H9 (cell line): ENCODE data around the gene ZG16. TPM values are rescaled to one million over a fixed set of nuclear protein-coding genes. Genes with fewer than 3 reads are reported as not detected.

Experiments
- DNase-seq: peaks from one replicate; pipeline ENCODE4 v3.0.0-alpha.2; 2017
- H2AFZ ChIP-seq: one replicate; pipeline ENCODE4 v1.6.1; 2013; ENCODE audit warnings: mild to moderate bottlenecking, low read length, control low read depth, moderate library complexity
- H2AK5ac ChIP-seq: 2 replicates; pipeline ENCODE4 v1.6.1; 2013; ENCODE audit warnings: low read length, control low read depth, mixed read lengths; ENCODE audit not compliant: insufficient read length
- H2BK120ac ChIP-seq: one replicate; pipeline ENCODE4 v1.6.1; 2013; ENCODE audit warnings: low read depth, mild to moderate bottlenecking, low read length, control low read depth, inconsistent platforms; ENCODE audit not compliant: poor library complexity, severe bottlenecking
- H2BK12ac ChIP-seq: 2 replicates; pipeline ENCODE4 v1.6.1; 2013; ENCODE audit warnings: low read length, control low read depth, mixed read lengths, low read depth; ENCODE audit not compliant: insufficient read length
- H2BK15ac ChIP-seq: 2 replicates; pipeline ENCODE4 v1.6.1; 2013; ENCODE audit warnings: low read depth, low read length, control low read depth
- H2BK20ac ChIP-seq: one replicate; pipeline ENCODE4 v1.6.1; 2013; ENCODE audit warnings: low read depth, mild to moderate bottlenecking, low read length, control low read depth, inconsistent platforms; ENCODE audit not compliant: poor library complexity, severe bottlenecking
- H2BK5ac ChIP-seq: 2 replicates; pipeline ENCODE4 v1.6.1; 2013; ENCODE audit warnings: low read length, control low read depth, mixed read lengths; ENCODE audit not compliant: insufficient read length
- H3K14ac ChIP-seq: 2 replicates; pipeline ENCODE4 v1.6.1; 2013; ENCODE audit warnings: low read length, control low read depth; ENCODE audit not compliant: insufficient read depth
- H3K18ac ChIP-seq: 2 replicates; pipeline ENCODE4 v1.6.1; 2013; ENCODE audit warnings: low read depth, mild to moderate bottlenecking, mixed read lengths, low read length, control low read depth; ENCODE audit not compliant: insufficient read length
- H3K23ac ChIP-seq: 2 replicates; pipeline ENCODE4 v1.6.1; 2013; ENCODE audit warnings: low read length, control low read depth, mixed read lengths, low read depth; ENCODE audit not compliant: insufficient read length
- H3K23me2 ChIP-seq: 2 replicates; pipeline ENCODE4 v1.6.1; 2013; ENCODE audit warnings: low read depth, mild to moderate bottlenecking, mixed read lengths, low read length, control low read depth; ENCODE audit not compliant: insufficient read length, poor library complexity, severe bottlenecking
- H3K27ac ChIP-seq: 2 replicates; pipeline ENCODE4 v1.5.1; 2013; ENCODE audit warnings: low read length, control low read depth, mixed read lengths, low read depth; ENCODE audit not compliant: insufficient read length
- H3K27me3 ChIP-seq: 2 replicates; pipeline ENCODE4 v1.6.1; 2013; ENCODE audit warnings: low read length, control low read depth, inconsistent platforms; ENCODE audit not compliant: insufficient read depth
- H3K4ac ChIP-seq: 2 replicates; pipeline ENCODE4 v1.6.1; 2013; ENCODE audit warnings: low read depth, mild to moderate bottlenecking, control low read depth, inconsistent platforms, low read length, moderate library complexity
- H3K4me1 ChIP-seq: 2 replicates; pipeline ENCODE4 v1.6.1; 2013; ENCODE audit warnings: low read length, control low read depth, inconsistent platforms; ENCODE audit not compliant: insufficient read depth
- H3K4me2 ChIP-seq: 2 replicates; pipeline ENCODE4 v1.6.1; 2013; ENCODE audit warnings: low read length, control low read depth, mixed read lengths; ENCODE audit not compliant: insufficient read length, insufficient read depth
- H3K56ac ChIP-seq: 2 replicates; pipeline ENCODE4 v1.6.1; 2013; ENCODE audit warnings: low read depth, mild to moderate bottlenecking, mixed read lengths, low read length, control low read depth; ENCODE audit not compliant: insufficient read length
- H3K79me1 ChIP-seq: 2 replicates; pipeline ENCODE4 v1.6.1; 2013; ENCODE audit warnings: low read depth, mild to moderate bottlenecking, moderate library complexity, low read length, control low read depth, inconsistent platforms; ENCODE audit not compliant: insufficient read depth, poor library complexity, severe bottlenecking
- H3K79me2 ChIP-seq: 2 replicates; pipeline ENCODE4 v1.6.1; 2013; ENCODE audit warnings: low read length, control low read depth, inconsistent platforms; ENCODE audit not compliant: insufficient read depth
- H3K9ac ChIP-seq: 2 replicates; pipeline ENCODE4 v1.6.1; 2013; ENCODE audit warnings: low read length, control low read depth, mixed read lengths; ENCODE audit not compliant: insufficient read length; ENCODE audit errors: extremely low read depth
- H3K9me3 ChIP-seq: one replicate; pipeline ENCODE4 v1.6.1; 2013; ENCODE audit warnings: low read depth, low read length, inconsistent platforms; ENCODE audit not compliant: control insufficient read depth
- H3T11ph ChIP-seq: one replicate; pipeline ENCODE4 v1.6.1; 2013; ENCODE audit warnings: mild to moderate bottlenecking, low read length, control low read depth, inconsistent platforms
- H4K20me1 ChIP-seq: one replicate; pipeline ENCODE4 v1.6.1; 2013; ENCODE audit not compliant: control insufficient read depth, insufficient read length, insufficient read depth
- H4K5ac ChIP-seq: 2 replicates; pipeline ENCODE4 v1.6.1; 2013; ENCODE audit warnings: low read depth, mild to moderate bottlenecking, mixed read lengths, low read length, control low read depth; ENCODE audit not compliant: insufficient read length
- H4K8ac ChIP-seq: replicated peaks from 2 replicates; pipeline ENCODE4 v1.6.1; 2013; ENCODE audit warnings: low read length, control low read depth, mixed read lengths, low read depth; ENCODE audit not compliant: insufficient read length
- H4K91ac ChIP-seq: 2 replicates; pipeline ENCODE4 v1.6.1; 2013; ENCODE audit warnings: low read depth, mild to moderate bottlenecking, moderate library complexity, mixed read lengths, low read length, control low read depth; ENCODE audit not compliant: insufficient read length
- H3K27ac Mint-ChIP-seq, 3 experiments: 2 replicates in 2 of 3; 3 replicates in 1 of 3; pipeline ENCODE4 v1.8.0; 2020 to 2021; ENCODE audit warnings: mixed read lengths in 3 of 3, mild to moderate bottlenecking in 1 of 3, moderate library complexity in 1 of 3
- H3K27me3 Mint-ChIP-seq: 2 replicates; pipeline ENCODE4 v1.8.0; 2021; ENCODE audit warnings: low read depth, mild to moderate bottlenecking, moderate library complexity, mixed read lengths
- H3K36me3 Mint-ChIP-seq, 3 experiments: 2 replicates in 2 of 3; 3 replicates in 1 of 3; pipeline ENCODE4 v1.8.0; 2020 to 2021; ENCODE audit warnings: low read depth in 3 of 3, mixed read lengths in 3 of 3; ENCODE audit not compliant: insufficient read depth in 1 of 3
- H3K4me1 Mint-ChIP-seq, 2 experiments: 2 replicates each; pipeline ENCODE4 v1.8.0; 2020; ENCODE audit warnings: mixed read lengths in 2 of 2
- H3K4me3 Mint-ChIP-seq, 2 experiments: 2 replicates in 1 of 2; 3 replicates in 1 of 2; pipeline ENCODE4 v1.8.0; 2020 to 2021; ENCODE audit warnings: mild to moderate bottlenecking in 2 of 2, mixed read lengths in 2 of 2, moderate library complexity in 1 of 2
- H3K9me3 Mint-ChIP-seq, 2 experiments: 2 replicates in 1 of 2; 3 replicates in 1 of 2; pipeline ENCODE4 v1.8.0; 2020; ENCODE audit warnings: mild to moderate bottlenecking in 2 of 2, mixed read lengths in 2 of 2, moderate library complexity in 1 of 2
- WGBS: extraction: QIAGEN DNeasy Blood & Tissue Kit; methylation state at CpG from one replicate; pipeline ENCODE4 v1.1.7; 2013; ENCODE audit warnings: missing lambda C conversion rate, low lambda C conversion rate, mixed read lengths; ENCODE audit not compliant: insufficient read length; ENCODE audit errors: extremely low coverage; 5-methylcytosine and 5-hydroxymethylcytosine counted together
- total RNA-seq: library from RNA; stranded (reverse); gene quantifications from 2 replicates; pipeline ENCODE4 v1.2.1, GENCODE V29; 2021
- TF ChIP-seq, protein P1 (sequence below): fragments of 200-600 bp; sonication (generic); conservative IDR thresholded peaks from 3 replicates; pipeline ENCODE4 v1.8.0; 2021; ENCODE audit warnings: antibody characterized with exemption, mild to moderate bottlenecking

ZG16 gene
- total RNA-seq, 1 experiment from 2014 or later, result not detected

DNA sequence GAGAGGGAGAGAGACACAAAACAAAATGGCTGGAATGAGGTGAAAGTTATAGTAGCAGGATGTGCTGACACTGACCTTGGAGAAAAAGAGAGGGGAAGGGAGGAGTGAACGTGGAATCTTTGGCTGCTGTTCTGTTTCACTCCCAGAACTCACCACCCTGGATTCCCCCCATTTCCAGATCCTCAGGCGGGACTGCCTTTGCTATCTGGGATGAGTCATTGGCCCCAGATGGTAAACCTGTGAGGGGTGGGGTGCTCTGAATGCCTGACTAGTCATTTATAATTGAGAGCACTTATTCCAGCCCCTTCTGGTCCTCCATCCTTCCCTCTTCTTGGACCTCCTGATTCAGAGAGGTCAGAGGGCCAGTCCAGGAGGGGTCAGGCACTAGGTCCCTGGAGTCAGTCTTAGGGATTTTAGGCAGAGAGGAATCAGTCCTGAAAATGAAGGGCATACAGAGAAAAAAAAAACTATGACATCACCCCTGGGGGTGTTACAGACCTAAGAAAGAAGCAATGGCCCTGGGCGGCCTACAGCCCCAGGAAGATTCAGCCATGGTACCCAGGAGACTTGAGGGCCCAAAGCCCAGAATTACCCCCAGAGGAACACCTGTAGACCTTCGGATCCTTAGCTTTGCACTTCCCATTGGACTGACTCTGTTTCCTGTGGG is 2.2 kb upstream of the ZG16 start:
- Histone ChIP-seq H3K9me3 (no peaks in the 10 kb centered on the region), H3K4ac (no peak overlapping the region), H3K79me1 (no peaks in the 10 kb centered on the region), H2BK120ac (no peak overlapping the region), H3K56ac (no peak overlapping the region), H2AK5ac (no peak overlapping the region), H4K91ac (no peak overlapping the region), H4K20me1 (no peaks in the 10 kb centered on the region), H2BK5ac (no peak overlapping the region), H3K4me1 (no peaks in the 10 kb centered on the region), H2BK12ac (no peak overlapping the region), H4K8ac (no peak overlapping the region), H3K79me2 (no peaks in the 10 kb centered on the region), H3K4me2 (no peak overlapping the region), H3K27me3 (no peaks in the 10 kb centered on the region; the same call in 1 of the 2 replicates), H3K23ac (no peak overlapping the region), H3K23me2 (no peaks in the 10 kb centered on the region), H4K5ac (no peak overlapping the region), H3K9ac (no peak overlapping the region), H2BK20ac (no peak overlapping the region), H2AFZ (no peak overlapping the region), H3T11ph (no peak overlapping the region), H2BK15ac (no peak overlapping the region), H3K14ac (no peak overlapping the region), H3K18ac (no peak overlapping the region), H3K27ac (no peak overlapping the region)
- H3K4me1 Mint-ChIP-seq, result peaks cover 16 to 19% of the 10 kb centered on the region in 2 experiments
- H3K27ac Mint-ChIP-seq, result no peak overlapping the region
- TF ChIP-seq, protein P1, sequence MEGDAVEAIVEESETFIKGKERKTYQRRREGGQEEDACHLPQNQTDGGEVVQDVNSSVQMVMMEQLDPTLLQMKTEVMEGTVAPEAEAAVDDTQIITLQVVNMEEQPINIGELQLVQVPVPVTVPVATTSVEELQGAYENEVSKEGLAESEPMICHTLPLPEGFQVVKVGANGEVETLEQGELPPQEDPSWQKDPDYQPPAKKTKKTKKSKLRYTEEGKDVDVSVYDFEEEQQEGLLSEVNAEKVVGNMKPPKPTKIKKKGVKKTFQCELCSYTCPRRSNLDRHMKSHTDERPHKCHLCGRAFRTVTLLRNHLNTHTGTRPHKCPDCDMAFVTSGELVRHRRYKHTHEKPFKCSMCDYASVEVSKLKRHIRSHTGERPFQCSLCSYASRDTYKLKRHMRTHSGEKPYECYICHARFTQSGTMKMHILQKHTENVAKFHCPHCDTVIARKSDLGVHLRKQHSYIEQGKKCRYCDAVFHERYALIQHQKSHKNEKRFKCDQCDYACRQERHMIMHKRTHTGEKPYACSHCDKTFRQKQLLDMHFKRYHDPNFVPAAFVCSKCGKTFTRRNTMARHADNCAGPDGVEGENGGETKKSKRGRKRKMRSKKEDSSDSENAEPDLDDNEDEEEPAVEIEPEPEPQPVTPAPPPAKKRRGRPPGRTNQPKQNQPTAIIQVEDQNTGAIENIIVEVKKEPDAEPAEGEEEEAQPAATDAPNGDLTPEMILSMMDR, result no peak
- no CpG with 5 or more reads among the region's 4 CpGs for WGBS
- H3K36me3 Mint-ChIP-seq, result no peaks in the 10 kb centered on the region
- no peak for DNase-seq
- no peaks in the 10 kb centered on the region for H3K9me3 Mint-ChIP-seq
- peaks cover 31% of the 10 kb centered on the region for H3K27me3 Mint-ChIP-seq
- no peak overlapping the region for H3K4me3 Mint-ChIP-seq
